ENCODE data around the gene LALBA.
"Not testable (repeated sequence)": the region's sequence is repeated elsewhere in the genome, so short reads cannot be mapped to it uniquely, and the experiment has no call there.

The LALBA gene

DNA sequence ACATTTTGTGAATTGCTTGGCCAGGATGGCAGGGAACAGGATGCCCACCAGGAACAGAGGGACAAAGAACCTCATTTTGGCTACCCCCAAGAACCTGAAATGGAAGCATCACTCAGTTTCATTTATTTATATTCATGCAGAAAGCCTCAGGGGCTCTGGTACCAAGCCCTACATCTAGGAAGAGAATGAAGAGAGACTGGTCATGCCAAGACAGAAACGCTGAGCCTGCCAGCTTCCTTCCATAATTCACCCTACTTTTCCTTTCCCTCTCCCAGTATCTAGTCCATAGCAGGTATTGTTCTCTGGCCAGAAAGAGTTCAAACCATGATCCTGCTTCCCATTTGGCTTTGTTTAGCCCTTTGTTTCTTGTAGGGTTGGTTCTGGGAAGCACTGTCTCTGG lies at the start of gene LALBA:
Gene LALBA, minus strand, starts transcription at position 101 of the 400 bp plus-strand sequence. Its CDS starts 26 bp downstream, at position 75.
- no peak for DNase-seq

DNA sequence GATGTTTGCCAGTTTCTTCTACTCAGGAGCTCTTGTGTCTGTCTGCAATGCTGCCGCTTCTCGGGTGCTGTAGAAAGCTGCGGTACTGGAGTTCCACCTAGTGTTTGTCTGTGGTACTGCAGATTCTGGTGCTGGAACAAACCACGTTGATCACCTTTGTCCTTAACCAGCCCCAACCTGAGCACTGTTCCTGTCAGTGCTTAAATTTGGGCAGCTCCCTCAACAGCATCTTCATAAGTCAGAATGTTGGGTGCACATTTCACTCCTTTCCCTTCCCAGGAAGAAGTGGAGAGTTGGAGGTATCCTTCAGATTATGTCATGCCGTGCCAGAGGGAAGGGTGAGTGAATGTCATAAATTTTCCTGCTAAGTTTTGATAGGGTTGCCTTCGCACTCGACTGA lies 48.7 kb upstream of the LALBA start:
- DNase-seq: peak; percentile 66

DNA sequence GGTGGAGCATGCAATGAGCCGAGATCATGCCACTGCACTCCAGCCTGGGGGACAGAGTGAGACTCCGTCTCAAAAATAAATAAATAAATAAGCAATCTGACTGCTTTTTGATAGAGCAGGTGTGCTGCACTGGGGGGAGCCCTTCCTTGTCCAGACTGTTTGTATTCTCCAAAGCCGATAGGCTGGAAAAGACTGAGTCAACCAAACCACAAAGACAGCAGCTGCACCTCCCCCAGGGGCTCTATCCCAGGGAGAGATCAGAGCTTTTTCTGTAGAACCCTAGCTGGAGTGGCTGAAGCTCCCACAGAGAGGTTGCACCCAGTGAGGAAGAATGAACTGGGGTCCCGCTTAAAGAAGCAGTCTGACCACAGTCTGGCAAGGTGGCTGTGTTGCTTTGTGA lies 45.8 kb upstream of the LALBA start:
- no peak for DNase-seq

GRCh38 chr12:48613321-48613720 lies 43.5 kb upstream of the LALBA start:
- no peak for DNase-seq

GRCh38 chr12:48602192-48602989 lies 32.5 kb upstream of the LALBA start:
- DNase-seq: no peak

DNA sequence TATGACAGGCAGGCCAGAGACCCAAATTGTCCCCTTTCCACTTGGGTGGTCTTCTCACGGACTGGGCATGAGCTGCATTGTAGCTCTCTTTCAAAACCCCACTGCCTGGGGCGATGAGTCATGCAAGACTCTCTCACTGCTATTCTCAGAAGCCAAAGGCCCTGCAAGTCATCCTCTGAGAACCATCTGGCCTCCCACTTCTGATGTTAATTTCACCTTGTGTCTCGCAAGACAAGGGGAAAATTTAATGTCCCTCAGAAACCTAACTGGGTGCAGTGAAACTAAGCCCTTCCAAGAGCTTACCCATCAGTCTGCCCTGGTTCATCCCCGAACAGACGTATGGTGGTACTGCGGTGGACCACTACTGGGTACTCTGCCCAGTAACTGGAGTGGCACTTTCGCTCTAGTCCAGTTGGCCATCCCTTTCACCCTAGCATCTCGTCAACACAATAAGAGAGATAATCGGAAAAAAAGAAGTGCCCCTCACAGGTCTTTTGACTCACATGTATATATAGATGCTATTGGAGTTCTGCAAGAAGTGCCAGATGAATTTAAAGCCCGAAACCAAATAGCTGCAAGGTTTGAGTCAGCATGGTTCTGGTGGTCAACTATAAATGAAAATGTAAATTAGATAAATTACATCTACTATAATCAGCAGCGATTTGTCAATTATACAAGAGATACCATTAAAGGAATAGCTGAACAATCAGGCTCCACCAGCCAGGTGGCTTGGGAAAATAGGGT lies 31.3 kb upstream of the LALBA start:
- no peak for DNase-seq

GRCh38 chr12:48600552-48600951 lies 30.7 kb upstream of the LALBA start:
- DNase-seq: no peak

DNA sequence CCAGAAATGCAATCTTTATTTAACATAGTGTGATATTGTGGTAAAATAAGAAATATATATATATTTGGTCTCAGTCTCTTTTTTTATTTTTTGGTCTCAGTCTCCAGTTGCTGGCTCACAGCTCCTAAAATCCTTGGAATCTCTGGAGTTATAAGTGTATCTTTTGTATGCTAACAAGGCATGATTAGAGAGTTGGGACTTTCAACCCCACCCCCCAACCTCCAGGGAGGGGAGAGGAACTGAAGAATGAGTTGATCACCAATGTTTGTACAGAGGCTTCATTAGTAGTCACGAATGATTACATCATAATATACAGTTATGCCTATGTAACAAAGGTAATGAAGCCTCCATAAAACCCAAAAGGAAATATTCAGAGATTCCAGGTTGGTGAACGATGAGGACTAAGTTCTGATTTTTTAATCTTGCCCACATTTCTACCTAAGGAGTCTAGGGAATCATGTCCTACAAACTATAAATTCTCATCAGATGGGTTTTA lies 22.8 kb upstream of the LALBA start:
- no peak for DNase-seq

DNA sequence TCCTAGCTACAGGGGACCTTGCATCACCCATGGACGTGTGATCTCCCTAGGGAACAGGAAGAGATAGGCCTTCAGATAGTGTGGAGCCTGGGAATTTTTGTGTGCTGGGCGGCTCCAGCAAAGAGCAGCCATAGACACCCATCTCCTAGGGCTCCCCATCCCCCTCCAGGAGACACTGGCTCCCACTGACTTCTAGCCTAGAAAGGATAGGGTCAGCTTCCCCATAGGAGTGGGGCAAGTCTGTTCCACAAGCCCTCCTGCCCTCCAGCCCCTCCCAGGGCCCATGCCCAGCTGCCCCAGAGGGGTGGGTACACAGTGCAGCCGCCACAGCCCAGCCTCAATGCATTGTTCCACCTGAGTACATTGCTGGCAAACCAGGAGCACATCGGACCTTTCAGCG lies 16.5 kb upstream of the LALBA start:
- no peak for DNase-seq

GRCh38 chr12:48583728-48584127 lies 13.9 kb upstream of the LALBA start:
- no peak for DNase-seq

- DNase-seq: no peak
These were observed 11.0 kb upstream of the LALBA start for GRCh38 chr12:48580831-48581230.

GRCh38 chr12:48572326-48572725 lies 2.5 kb upstream of the LALBA start:
- no peak for DNase-seq

DNA sequence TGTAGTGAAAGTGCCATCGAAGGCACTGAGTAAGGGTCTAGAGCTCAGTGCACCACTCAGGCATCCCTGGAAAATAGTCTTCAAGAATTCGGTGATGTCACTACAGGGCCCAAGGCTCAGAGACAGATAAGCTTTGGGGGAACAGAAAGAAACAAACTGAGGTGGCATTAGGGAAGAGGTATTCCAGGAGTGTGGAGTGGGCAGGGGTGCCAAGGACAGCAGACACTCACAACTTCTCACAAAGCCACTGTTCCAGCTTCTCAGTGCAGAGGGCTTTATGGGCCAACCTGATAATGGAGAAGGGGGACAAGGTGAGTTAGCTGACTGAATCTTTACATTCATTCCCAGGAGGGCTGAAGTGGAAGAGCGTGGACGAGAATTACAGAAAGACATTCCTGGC lies 2.1 kb downstream of the LALBA start:
- DNase-seq: no peak

DNA sequence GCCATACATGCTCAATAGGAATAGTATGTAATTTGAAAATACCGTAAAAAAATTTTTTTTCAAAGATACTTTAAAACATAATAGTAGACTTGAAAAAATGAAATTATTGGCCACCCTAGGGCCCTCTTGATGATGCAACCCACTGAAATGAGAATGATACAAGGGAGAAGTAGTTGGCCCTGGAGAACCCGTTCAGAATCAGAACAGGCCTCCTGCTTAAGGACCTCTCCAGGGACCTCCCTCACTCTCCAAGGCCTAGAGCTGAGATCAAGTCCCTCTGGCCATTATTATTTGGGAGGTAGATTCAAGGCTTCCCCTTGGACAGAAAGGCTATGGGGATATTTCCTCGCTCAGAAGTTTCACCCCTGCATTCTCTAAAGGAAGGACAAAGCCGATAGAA lies 11.9 kb downstream of the LALBA start:
- DNase-seq: no peak

- DNase-seq: no peak
These were observed 13.2 kb downstream of the LALBA start for GRCh38 chr12:48556631-48557030.

GRCh38 chr12:48553666-48554343 lies 16.0 kb downstream of the LALBA start:
- not testable (repeated sequence) for DNase-seq

- DNase-seq: not testable (repeated sequence)
These were observed 18.2 kb downstream of the LALBA start for GRCh38 chr12:48551636-48552035.

DNA sequence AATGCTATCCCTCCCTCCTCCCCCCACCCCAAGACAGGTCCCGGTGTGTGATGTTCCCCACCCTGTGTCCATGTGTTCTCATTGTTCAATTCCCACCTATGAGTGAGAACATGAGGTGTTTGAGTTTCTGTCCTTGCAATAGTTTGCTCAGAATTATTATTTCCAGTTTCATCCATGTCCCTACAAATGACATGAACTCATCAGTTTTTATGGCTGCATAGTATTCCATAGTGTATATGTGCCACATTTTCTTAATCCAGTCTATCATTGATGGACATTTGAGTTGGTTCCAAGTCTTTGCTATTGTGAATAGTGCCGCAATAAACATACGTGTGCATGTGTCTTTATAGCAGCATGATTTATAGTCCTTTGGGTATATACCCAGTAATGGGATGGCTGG lies 22.8 kb downstream of the LALBA start:
- not testable (repeated sequence) for DNase-seq

- no peak for DNase-seq
These were observed 23.9 kb downstream of the LALBA start for GRCh38 chr12:48545833-48546469.

GRCh38 chr12:48542300-48542928 lies 27.4 kb downstream of the LALBA start:
- peak; percentile 32 for DNase-seq

- no peak for DNase-seq
These were observed 33.2 kb downstream of the LALBA start for GRCh38 chr12:48536602-48537001.

- DNase-seq: no peak
These were observed 37.2 kb downstream of the LALBA start for GRCh38 chr12:48532601-48533000.

Data from activated CD8-positive, alpha-beta memory T cell treated with anti-CD3 and anti-CD28 coated beads, Interleukin-2, amount 50 U/mL, for 4 hours (primary cell).